ENCODE results near the gene SSU72.

DNA sequence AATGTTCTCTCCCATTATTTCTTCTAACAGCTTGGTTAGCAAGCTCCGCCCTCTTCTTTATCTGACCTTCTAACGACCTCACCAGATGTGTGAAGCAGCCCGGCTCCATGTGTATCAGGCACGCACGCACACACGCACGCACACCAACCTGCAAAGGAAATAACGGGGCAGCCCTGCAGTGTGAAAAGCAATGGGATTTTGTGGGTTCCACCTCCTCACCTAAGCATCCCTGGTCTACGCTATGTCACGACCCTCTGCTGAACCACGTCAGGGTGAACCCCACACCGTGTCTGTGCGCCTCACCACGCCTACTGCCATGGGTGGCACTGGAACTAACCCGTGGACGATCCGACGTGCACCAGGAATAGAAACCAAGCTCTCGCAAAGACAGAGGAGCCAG is 10.4 kb downstream of the SSU72 start:
- TF ChIP-seq, protein P1, sequence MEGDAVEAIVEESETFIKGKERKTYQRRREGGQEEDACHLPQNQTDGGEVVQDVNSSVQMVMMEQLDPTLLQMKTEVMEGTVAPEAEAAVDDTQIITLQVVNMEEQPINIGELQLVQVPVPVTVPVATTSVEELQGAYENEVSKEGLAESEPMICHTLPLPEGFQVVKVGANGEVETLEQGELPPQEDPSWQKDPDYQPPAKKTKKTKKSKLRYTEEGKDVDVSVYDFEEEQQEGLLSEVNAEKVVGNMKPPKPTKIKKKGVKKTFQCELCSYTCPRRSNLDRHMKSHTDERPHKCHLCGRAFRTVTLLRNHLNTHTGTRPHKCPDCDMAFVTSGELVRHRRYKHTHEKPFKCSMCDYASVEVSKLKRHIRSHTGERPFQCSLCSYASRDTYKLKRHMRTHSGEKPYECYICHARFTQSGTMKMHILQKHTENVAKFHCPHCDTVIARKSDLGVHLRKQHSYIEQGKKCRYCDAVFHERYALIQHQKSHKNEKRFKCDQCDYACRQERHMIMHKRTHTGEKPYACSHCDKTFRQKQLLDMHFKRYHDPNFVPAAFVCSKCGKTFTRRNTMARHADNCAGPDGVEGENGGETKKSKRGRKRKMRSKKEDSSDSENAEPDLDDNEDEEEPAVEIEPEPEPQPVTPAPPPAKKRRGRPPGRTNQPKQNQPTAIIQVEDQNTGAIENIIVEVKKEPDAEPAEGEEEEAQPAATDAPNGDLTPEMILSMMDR (IDR thresholded peaks at IDR 0.05) = no peak
- no peak for TF ChIP-seq POLR2AphosphoS5 (IDR thresholded peaks at IDR 0.05; ENCODE audit: low read depth, low read length)
- TF ChIP-seq SIN3A (IDR thresholded peaks at IDR 0.05; ENCODE audit: borderline replicate concordance, insufficient read depth, low read depth, low read length) = no peak
- TF ChIP-seq, protein P2, sequence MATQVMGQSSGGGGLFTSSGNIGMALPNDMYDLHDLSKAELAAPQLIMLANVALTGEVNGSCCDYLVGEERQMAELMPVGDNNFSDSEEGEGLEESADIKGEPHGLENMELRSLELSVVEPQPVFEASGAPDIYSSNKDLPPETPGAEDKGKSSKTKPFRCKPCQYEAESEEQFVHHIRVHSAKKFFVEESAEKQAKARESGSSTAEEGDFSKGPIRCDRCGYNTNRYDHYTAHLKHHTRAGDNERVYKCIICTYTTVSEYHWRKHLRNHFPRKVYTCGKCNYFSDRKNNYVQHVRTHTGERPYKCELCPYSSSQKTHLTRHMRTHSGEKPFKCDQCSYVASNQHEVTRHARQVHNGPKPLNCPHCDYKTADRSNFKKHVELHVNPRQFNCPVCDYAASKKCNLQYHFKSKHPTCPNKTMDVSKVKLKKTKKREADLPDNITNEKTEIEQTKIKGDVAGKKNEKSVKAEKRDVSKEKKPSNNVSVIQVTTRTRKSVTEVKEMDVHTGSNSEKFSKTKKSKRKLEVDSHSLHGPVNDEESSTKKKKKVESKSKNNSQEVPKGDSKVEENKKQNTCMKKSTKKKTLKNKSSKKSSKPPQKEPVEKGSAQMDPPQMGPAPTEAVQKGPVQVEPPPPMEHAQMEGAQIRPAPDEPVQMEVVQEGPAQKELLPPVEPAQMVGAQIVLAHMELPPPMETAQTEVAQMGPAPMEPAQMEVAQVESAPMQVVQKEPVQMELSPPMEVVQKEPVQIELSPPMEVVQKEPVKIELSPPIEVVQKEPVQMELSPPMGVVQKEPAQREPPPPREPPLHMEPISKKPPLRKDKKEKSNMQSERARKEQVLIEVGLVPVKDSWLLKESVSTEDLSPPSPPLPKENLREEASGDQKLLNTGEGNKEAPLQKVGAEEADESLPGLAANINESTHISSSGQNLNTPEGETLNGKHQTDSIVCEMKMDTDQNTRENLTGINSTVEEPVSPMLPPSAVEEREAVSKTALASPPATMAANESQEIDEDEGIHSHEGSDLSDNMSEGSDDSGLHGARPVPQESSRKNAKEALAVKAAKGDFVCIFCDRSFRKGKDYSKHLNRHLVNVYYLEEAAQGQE (IDR thresholded peaks at IDR 0.05; ENCODE audit: insufficient read depth in 1 of 2, low read depth in 2 of 2, low read length in 1 of 2) = no peak

All from Panc1 (cell line).